ENCODE data around the gene ATP4A.
"Not testable (repeated sequence)": the region's sequence is repeated elsewhere in the genome, so short reads cannot be mapped to it uniquely, and the experiment has no call there.

The ATP4A gene

GRCh38 chr19:35563207-35563829 is at the start of gene ATP4A:
Gene ATP4A (minus strand): TSS chr19:35563658. CDS start chr19:35563629, 29 bp downstream.
- DNase-seq (ENCODE audit: low read depth in 2 of 2): no peak

GRCh38 chr19:35612559-35613321 is 49.3 kb upstream of the ATP4A start, which contains the start of gene HAUS5:
Gene HAUS5 (plus strand): TSS chr19:35612735. CDS start chr19:35612795, 60 bp downstream.
- peak; percentile 95 for DNase-seq (ENCODE audit: low read depth in 2 of 2)

- DNase-seq (ENCODE audit: low read depth in 2 of 2): no peak
Measured at GRCh38 chr19:35612224-35612558, 48.7 kb upstream of the ATP4A start.

- no peak for DNase-seq (ENCODE audit: low read depth in 2 of 2)
Measured at GRCh38 chr19:35609851-35610353, 46.4 kb upstream of the ATP4A start.

- no peak for DNase-seq (ENCODE audit: low read depth in 2 of 2)
Measured at GRCh38 chr19:35608251-35608650, 44.8 kb upstream of the ATP4A start.

- no peak for DNase-seq (ENCODE audit: low read depth in 2 of 2)
Measured at GRCh38 chr19:35607661-35608060, 44.2 kb upstream of the ATP4A start.

- DNase-seq (ENCODE audit: low read depth in 2 of 2): not testable (repeated sequence)
Measured at GRCh38 chr19:35607170-35607569, 43.7 kb upstream of the ATP4A start.

- DNase-seq (ENCODE audit: low read depth in 2 of 2): not testable (repeated sequence)
Measured at GRCh38 chr19:35604436-35604835, 41.0 kb upstream of the ATP4A start.

- no peak for DNase-seq (ENCODE audit: low read depth in 2 of 2)
Measured at GRCh38 chr19:35601971-35602370, 38.5 kb upstream of the ATP4A start.

GRCh38 chr19:35596366-35596999 is 33.0 kb upstream of the ATP4A start:
- peak in 1 of 2 donors; percentile 11 for DNase-seq (ENCODE audit: low read depth in 2 of 2)

- no peak for DNase-seq (ENCODE audit: low read depth in 2 of 2)
Measured at GRCh38 chr19:35595928-35596327, 32.5 kb upstream of the ATP4A start.

GRCh38 chr19:35595026-35595425 is 31.6 kb upstream of the ATP4A start:
- DNase-seq (ENCODE audit: low read depth in 2 of 2): not testable (repeated sequence)

GRCh38 chr19:35592226-35592625 is 28.8 kb upstream of the ATP4A start:
- no peak for DNase-seq (ENCODE audit: low read depth in 2 of 2)

GRCh38 chr19:35590875-35591274 is 27.4 kb upstream of the ATP4A start:
- DNase-seq (ENCODE audit: low read depth in 2 of 2): no peak

- no peak for DNase-seq (ENCODE audit: low read depth in 2 of 2)
Measured at GRCh38 chr19:35587321-35587720, 23.9 kb upstream of the ATP4A start.

- peak; percentile 15 to 21 for DNase-seq (ENCODE audit: low read depth in 2 of 2)
Measured at GRCh38 chr19:35585848-35586247, 22.4 kb upstream of the ATP4A start, which contains the start of gene PMIS2. Gene PMIS2 (plus strand): TSS chr19:35586173. CDS start chr19:35586260, 87 bp downstream.

- no peak for DNase-seq (ENCODE audit: low read depth in 2 of 2)
Measured at GRCh38 chr19:35582760-35583159, 19.3 kb upstream of the ATP4A start.

GRCh38 chr19:35578707-35579106 is 15.2 kb upstream of the ATP4A start:
- no peak for DNase-seq (ENCODE audit: low read depth in 2 of 2)

GRCh38 chr19:35577918-35578317 is 14.5 kb upstream of the ATP4A start:
- no peak for DNase-seq (ENCODE audit: low read depth in 2 of 2)

GRCh38 chr19:35571406-35571965 is 8.0 kb upstream of the ATP4A start:
- DNase-seq (ENCODE audit: low read depth in 2 of 2): no peak

GRCh38 chr19:35569281-35569781 is 5.9 kb upstream of the ATP4A start:
- DNase-seq (ENCODE audit: low read depth in 2 of 2): no peak

GRCh38 chr19:35566738-35567137 is 3.3 kb upstream of the ATP4A start:
- no peak for DNase-seq (ENCODE audit: low read depth in 2 of 2)

All from stimulated activated CD8-positive, alpha-beta memory T cell treated with anti-CD3 and anti-CD28 coated beads, Interleukin-15, amount 100 ng/mL, for 48 hours (primary cell).